Heart left ventricle (tissue), 16 donors: ENCODE results near the gene HSPBP1. TPM values are rescaled to one million over a fixed set of nuclear protein-coding genes. Genes with fewer than 3 reads are reported as not detected.

Experiments
- ATAC-seq, 4 donors: fragments of 200-7000 bp; cut with Tn5 transposase; one replicate each; pipeline ENCODE4 v1.9.1; 2020 to 2022; ENCODE audit warnings: moderate library complexity in 4 of 4, mild to moderate bottlenecking in 3 of 4, moderate number of reproducible peaks in 1 of 4
- DNase-seq, 5 donors: peaks; one replicate each; pipeline ENCODE4 v3.0.0-alpha.2; 2020
- H3K27ac ChIP-seq, 12 donors: fragments of 200-600 bp; sonication (generic) in 4 of 12; one replicate each; pipeline versions ENCODE4 v1.5.0 to v1.8.0; 2016 to 2022; ENCODE audit warnings: mild to moderate bottlenecking in 2 of 12
- H3K27me3 ChIP-seq, 9 donors: fragments of 200-600 bp; sonication (generic) in 2 of 9; one replicate each; pipeline versions ENCODE4 v1.5.1 to v1.8.0; 2016 to 2022; ENCODE audit warnings: mild to moderate bottlenecking in 3 of 9
- H3K36me3 ChIP-seq, 9 donors: fragments of 200-600 bp; sonication (generic) in 2 of 9; one replicate each; pipeline versions ENCODE4 v1.5.0 to v1.8.0; 2018 to 2022; ENCODE audit warnings: mild to moderate bottlenecking in 2 of 9
- H3K4me1 ChIP-seq, 12 donors: fragments of 200-600 bp; sonication (generic) in 4 of 12; one replicate each; pipeline versions ENCODE4 v1.5.0 to v1.8.0; 2016 to 2022; ENCODE audit warnings: mild to moderate bottlenecking in 3 of 12
- H3K4me3 ChIP-seq, 12 donors: fragments of 200-600 bp; sonication (generic) in 4 of 12; one replicate each; pipeline versions ENCODE4 v1.5.0 to v1.8.0; 2017 to 2022; ENCODE audit warnings: mild to moderate bottlenecking in 9 of 12, moderate library complexity in 4 of 12
- H3K9me3 ChIP-seq, 12 donors: fragments of 200-600 bp; sonication (generic) in 4 of 12; one replicate each; pipeline versions ENCODE4 v1.5.0 to v1.8.0; 2016 to 2022; ENCODE audit warnings: mild to moderate bottlenecking in 1 of 12
- POLR2A ChIP-seq, 2 donors: fragments of 450-650 bp; IDR thresholded peaks; one replicate each; pipeline ENCODE4 v1.6.1; 2017; ENCODE audit warnings: antibody characterized with exemption in 2 of 2, mild to moderate bottlenecking in 2 of 2, moderate library complexity in 2 of 2
- WGBS, 4 donors: extraction: QIAGEN DNeasy Blood & Tissue Kit in 2 of 4; methylation state at CpG; one replicate each; pipeline versions ENCODE4 v1.1.5 to v1.1.7; 2013 to 2018; 5-methylcytosine and 5-hydroxymethylcytosine counted together
- intact Hi-C, 10 donors: fragments of 100-400 bp; cut with DNase I; formaldehyde crosslinking; loops; one replicate each; pipeline versions ENCODE4 v1.11.1 to v1.14.2; 2022
- polyA plus RNA-seq, 2 donors: library from polyadenylated mRNA; stranded (reverse); fragments of 200-250 nt; gene quantifications; one replicate each; pipeline ENCODE4 v1.2.3, GENCODE V29; 2013
- total RNA-seq, 9 donors: library from RNA; depleted of rRNA in 2 of 9; stranded (reverse); fragments of >200 nt in 2 of 9; fragmentation: NEBNext Ultra II Directional in 3 of 9; extraction: Animal tissue kit (Norgen Biotek cat#: 25700) in 3 of 9; gene quantifications; one replicate each; pipeline versions ENCODE4 v1.1.0 to v1.2.4, GENCODE V29; 2016 to 2023
- TF ChIP-seq, protein P1 (sequence below), 12 donors: fragments of 200-600 bp; sonication (generic) in 4 of 12; IDR thresholded peaks; one replicate each; pipeline versions ENCODE4 v1.5.0 to v1.8.0; 2018 to 2022; ENCODE audit warnings: antibody characterized with exemption in 12 of 12, mild to moderate bottlenecking in 5 of 12
- donor health status: ischemic (EF 13 %, LVEDD 7.1; RV severe dilation, severe dysfunction).
- donor health status: healthy with polysubstance abuse.
- donor health status: DM: no; HTN: yes; CAD: no.
- donor health status: DM: no; HTN: no; CAD: no.
- donor health status: ischemic (EF 25% LVEDD 6.9; RV normal size, moderate dysfunction).
- donor health status: ischemic (EF 25% LVEDD 5.7; RV mildly dilated, moderate dysfunction).
- donor health status: healthy.
- donor health status: DM: yes; HTN: yes; CAD: no.
- donor health status: ischemic (EF 35%, LVEDD 5.7; RV mildly dilated, moderate dysfunction).
- donor health status: nonischemic (EF 11% LVEDD 7.7; RV severe dilation, severe dysfunction).
- donor health status: DM: yes; HTN: yes; CAD: no.
- donor health status: PGD.
- donor health status: ischemic (EF 29% LVEDD 5.4; RV normal size, mild dysfunction).
- donor health status: nonischemic (EF 23%, LVEDD 6.1; RV moderate dilation, normal function).

Gene HSPBP1
- total and polyA plus RNA-seq, 11 donors: 25.7 to 76.0 (median 32.9) TPM

- H3K27ac ChIP-seq: no peak overlapping the region
- intact Hi-C loops: no loop called here
- H3K27me3 ChIP-seq: no peaks in the 10 kb centered on the region
- DNase-seq (no peak), ATAC-seq (peak in 1 of 4 donors; percentile 16)
- WGBS, 4 donors: 94 to 97% (median 95%) methylated on average over 12 of the region's 12 CpGs
- H3K36me3 ChIP-seq: peaks cover 0 to 21% (median 4%) of the 10 kb centered on the region in 9 donors
- H3K9me3 ChIP-seq: no peaks in the 10 kb centered on the region
- H3K4me1 ChIP-seq: no peaks in the 10 kb centered on the region
- TF ChIP-seq POLR2A (IDR thresholded peaks at IDR 0.05): no peak
- TF ChIP-seq, protein P1, sequence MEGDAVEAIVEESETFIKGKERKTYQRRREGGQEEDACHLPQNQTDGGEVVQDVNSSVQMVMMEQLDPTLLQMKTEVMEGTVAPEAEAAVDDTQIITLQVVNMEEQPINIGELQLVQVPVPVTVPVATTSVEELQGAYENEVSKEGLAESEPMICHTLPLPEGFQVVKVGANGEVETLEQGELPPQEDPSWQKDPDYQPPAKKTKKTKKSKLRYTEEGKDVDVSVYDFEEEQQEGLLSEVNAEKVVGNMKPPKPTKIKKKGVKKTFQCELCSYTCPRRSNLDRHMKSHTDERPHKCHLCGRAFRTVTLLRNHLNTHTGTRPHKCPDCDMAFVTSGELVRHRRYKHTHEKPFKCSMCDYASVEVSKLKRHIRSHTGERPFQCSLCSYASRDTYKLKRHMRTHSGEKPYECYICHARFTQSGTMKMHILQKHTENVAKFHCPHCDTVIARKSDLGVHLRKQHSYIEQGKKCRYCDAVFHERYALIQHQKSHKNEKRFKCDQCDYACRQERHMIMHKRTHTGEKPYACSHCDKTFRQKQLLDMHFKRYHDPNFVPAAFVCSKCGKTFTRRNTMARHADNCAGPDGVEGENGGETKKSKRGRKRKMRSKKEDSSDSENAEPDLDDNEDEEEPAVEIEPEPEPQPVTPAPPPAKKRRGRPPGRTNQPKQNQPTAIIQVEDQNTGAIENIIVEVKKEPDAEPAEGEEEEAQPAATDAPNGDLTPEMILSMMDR (IDR thresholded peaks at IDR 0.05): no peak
- no peak overlapping the region for H3K4me3 ChIP-seq
These were observed 14.1 kb downstream of the HSPBP1 start for GRCh38 chr19:55265723-55266386.

DNA sequence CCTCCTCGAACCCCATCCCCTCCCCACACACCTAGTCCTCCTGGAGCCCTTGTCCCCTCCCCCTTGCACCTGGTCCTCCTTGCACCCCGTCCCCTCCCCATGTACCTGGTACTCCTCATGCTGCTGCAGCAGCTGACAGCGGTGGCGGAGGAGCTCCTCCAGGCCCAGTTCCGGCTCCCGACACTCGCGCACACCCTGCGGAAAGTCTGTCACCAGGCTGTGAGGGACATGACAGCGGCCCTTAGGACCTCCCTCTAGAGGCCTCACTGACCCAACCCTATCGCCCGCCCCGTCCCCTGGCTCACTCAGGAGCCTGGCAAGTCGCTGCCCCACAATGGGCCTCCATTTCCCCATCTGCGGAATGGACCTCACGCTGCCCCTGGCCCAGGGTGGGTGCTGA lies 14.7 kb downstream of the HSPBP1 start:
- Histone ChIP-seq H3K4me3 (no peak overlapping the region), H3K36me3 (peaks cover 0 to 17% (median 3%) of the 10 kb centered on the region in 9 donors), H3K27me3 (no peaks in the 10 kb centered on the region), H3K9me3 (no peaks in the 10 kb centered on the region), H3K27ac (no peak overlapping the region), H3K4me1 (peaks cover 0 to 2% (median 0%) of the 10 kb centered on the region in 12 donors)
- no peak for ATAC-seq
- intact Hi-C loops: no loop called here
- no peak for DNase-seq
- no peak for TF ChIP-seq POLR2A (IDR thresholded peaks at IDR 0.05)
- TF ChIP-seq, protein P1 (IDR thresholded peaks at IDR 0.05): no peak
- WGBS, 4 donors: 89 to 96% (median 92%) methylated on average over 16 of the region's 16 CpGs

GRCh38 chr19:55264531-55264930 lies 15.4 kb downstream of the HSPBP1 start:
- intact Hi-C loops: no loop called here
- TF ChIP-seq, protein P1 (IDR thresholded peaks at IDR 0.05): no peak
- TF ChIP-seq POLR2A (IDR thresholded peaks at IDR 0.05): no peak
- 80 to 89% (median 86%) methylated on average over 5 of the region's 5 CpGs for WGBS, 4 donors

DNA sequence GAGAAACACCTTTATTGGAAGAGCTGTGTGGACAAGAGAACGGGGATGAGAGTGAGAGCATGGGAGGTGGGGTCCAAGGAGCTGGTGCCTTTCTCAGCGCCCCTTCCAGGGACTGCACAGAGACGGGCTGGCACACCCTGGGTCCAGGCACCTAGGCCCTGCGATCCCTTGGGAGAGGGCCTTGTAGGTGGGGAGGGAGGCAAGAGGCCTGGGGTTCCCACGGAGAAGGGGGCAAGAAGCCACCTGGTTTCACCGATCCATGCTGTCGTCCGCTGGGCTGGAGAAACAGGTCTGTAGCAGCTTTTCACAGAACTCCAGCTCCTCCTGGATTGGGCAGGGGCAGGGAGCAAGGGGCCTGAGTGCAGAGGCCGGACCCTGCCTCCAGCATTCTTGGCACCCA lies 17.6 kb downstream of the HSPBP1 start:
- intact Hi-C loops: no loop called here

More at GRCh38 chr19:55264531-55264930, 15.4 kb downstream of the HSPBP1 start:
- peaks cover 4 to 8% (median 6%) of the 10 kb centered on the region in 12 donors for H3K4me1 ChIP-seq
- peaks cover 0 to 12% (median 0%) of the 10 kb centered on the region in 9 donors for H3K36me3 ChIP-seq
- no peak for ATAC-seq
- no peaks in the 10 kb centered on the region for H3K27me3 ChIP-seq
- no peak overlapping the region for H3K4me3 ChIP-seq
- no peak overlapping the region for H3K27ac ChIP-seq
- no peaks in the 10 kb centered on the region for H3K9me3 ChIP-seq
- no peak for DNase-seq

More for the DNA sequence above, 17.6 kb downstream of the HSPBP1 start:
- Histone ChIP-seq H3K27me3 (no peaks in the 10 kb centered on the region), H3K4me1 (peaks cover 4 to 18% (median 12%) of the 10 kb centered on the region in 12 donors), H3K4me3 (no peak overlapping the region), H3K9me3 (no peaks in the 10 kb centered on the region), H3K36me3 (peaks cover 0 to 8% (median 0%) of the 10 kb centered on the region in 9 donors), H3K27ac (no peak overlapping the region)
- no peak for DNase-seq
- no peak for ATAC-seq
- WGBS, 4 donors: 95 to 98% (median 96%) methylated on average over 9 of the region's 9 CpGs
- TF ChIP-seq, protein P1 (IDR thresholded peaks at IDR 0.05): no peak
- TF ChIP-seq POLR2A (IDR thresholded peaks at IDR 0.05): no peak
